H1 (cell line): Measurements from ENCODE around the gene PLXNA4. TPM values are rescaled to one million over a fixed set of nuclear protein-coding genes. Genes with fewer than 3 reads are reported as not detected.

Experiments
- CTCF ChIA-PET: fragments of 300-600 bp; sonication (Branson Sonifier 250); formaldehyde crosslinking; loops from one replicate; lab custom pipeline; 2021; ENCODE audit not compliant: partially characterized antibody; lab: Charles Lee
- POLR2A ChIA-PET: fragments of 300-600 bp; sonication (Branson Sonifier 250); formaldehyde crosslinking; loops from one replicate; lab custom pipeline; 2021; ENCODE audit warnings: inconsistent platforms; ENCODE audit not compliant: partially characterized antibody; lab: Charles Lee
- DNase-seq, 2 experiments: peaks; one replicate each; pipeline versions ENCODE4 v3.0.0 to v3.0.0-alpha.2; 2010 to 2022; ENCODE audit warnings: low spot score in 2 of 2, low read depth in 1 of 2, mixed read lengths in 1 of 2
- FAIRE-seq: peaks from 2 replicates; lab custom pipeline; 2011; peaks lifted over from hg19 to GRCh38; lab: Jason Lieb, UNC
- H2AFZ ChIP-seq: 2 replicates; pipeline ENCODE4 v1.8.1; 2012; ENCODE audit warnings: low read length, inconsistent platforms
- H2AK5ac ChIP-seq: 2 replicates; pipeline ENCODE4 v1.6.1; 2013; ENCODE audit warnings: low read depth, low read length
- H2BK120ac ChIP-seq: replicated peaks from 2 replicates; pipeline ENCODE3; 2013; ENCODE audit warnings: low read depth, low read length, inconsistent platforms
- H2BK12ac ChIP-seq: 2 replicates; pipeline ENCODE4 v1.6.1; 2013; ENCODE audit warnings: low read depth, low read length
- H2BK15ac ChIP-seq: 2 replicates; pipeline ENCODE4 v1.6.1; 2013; ENCODE audit warnings: low read length
- H2BK20ac ChIP-seq: 2 replicates; pipeline ENCODE4 v1.6.1; 2013; ENCODE audit warnings: low read length
- H2BK5ac ChIP-seq: 2 replicates; pipeline ENCODE4 v1.6.1; 2013; ENCODE audit warnings: low read depth, low read length
- H3K14ac ChIP-seq: 2 replicates; pipeline ENCODE4 v1.6.1; 2013; ENCODE audit warnings: inconsistent platforms; ENCODE audit not compliant: insufficient read length
- H3K18ac ChIP-seq: 2 replicates; pipeline ENCODE4 v1.6.1; 2013; ENCODE audit warnings: low read length; ENCODE audit errors: extremely low read depth
- H3K23ac ChIP-seq: 2 replicates; pipeline ENCODE4 v1.6.1; 2013; ENCODE audit warnings: inconsistent platforms; ENCODE audit not compliant: insufficient read length
- H3K23me2 ChIP-seq: 2 replicates; pipeline ENCODE4 v1.6.1; 2013; ENCODE audit warnings: low read depth, low read length
- H3K27ac ChIP-seq: 2 replicates; pipeline ENCODE4 v1.6.1; 2011; ENCODE audit warnings: low read depth, low read length, inconsistent platforms
- H3K27me3 ChIP-seq, 4 experiments: replicated peaks in 1 of 4; 1 replicate in 1 of 4; 2 replicates in 3 of 4; pipeline versions ENCODE4 v1.6.1 to v1.8.1; 2011 to 2013; ENCODE audit warnings: low read length in 3 of 4, mild to moderate bottlenecking in 3 of 4, inconsistent platforms in 2 of 4, mixed read lengths in 2 of 4, moderate library complexity in 1 of 4; ENCODE audit not compliant: control insufficient read depth in 3 of 4, insufficient read depth in 3 of 4; ENCODE audit errors: extremely low read depth in 1 of 4
- H3K36me3 ChIP-seq, 4 experiments: 2 replicates each; pipeline versions ENCODE4 v1.6.1 to v1.8.1; 2011 to 2013; ENCODE audit warnings: mild to moderate bottlenecking in 4 of 4, low read length in 3 of 4, moderate library complexity in 2 of 4, control low read depth in 1 of 4, inconsistent platforms in 1 of 4; ENCODE audit not compliant: insufficient read depth in 4 of 4, control insufficient read depth in 2 of 4
- H3K4ac ChIP-seq: replicated peaks from 2 replicates; pipeline ENCODE3; 2013; ENCODE audit warnings: low read length, low read depth, mixed read lengths, inconsistent platforms; ENCODE audit not compliant: insufficient read length
- H3K4me1 ChIP-seq, 4 experiments: replicated peaks in 1 of 4; 1 replicate in 1 of 4; 2 replicates in 3 of 4; pipeline versions ENCODE4 v1.6.1 to v1.8.1; 2011 to 2013; ENCODE audit warnings: low read length in 3 of 4, inconsistent platforms in 2 of 4, mixed read lengths in 1 of 4; ENCODE audit not compliant: insufficient read depth in 4 of 4, control insufficient read depth in 3 of 4
- H3K4me2 ChIP-seq, 2 experiments: 2 replicates each; pipeline versions ENCODE4 v1.6.1 to v1.8.1; 2011 to 2013; ENCODE audit warnings: low read depth in 2 of 2, low read length in 2 of 2, control low read depth in 1 of 2, inconsistent platforms in 1 of 2, mild to moderate bottlenecking in 1 of 2; ENCODE audit not compliant: insufficient read depth in 1 of 2
- H3K4me3 ChIP-seq, 4 experiments: fragments of 200-600, 300-600 bp in 1 of 4; sonication (generic), shearing (Covaris generic), sonication (Bioruptor Twin) in 1 of 4; 2 replicates each; pipeline versions ENCODE4 v1.5.1 to v1.8.1; 2011 to 2016; ENCODE audit warnings: low read length in 4 of 4, low read depth in 3 of 4, control low read depth in 2 of 4, inconsistent platforms in 2 of 4, mild to moderate bottlenecking in 2 of 4, mixed read lengths in 1 of 4, moderate library complexity in 1 of 4; ENCODE audit not compliant: insufficient read depth in 2 of 4; ENCODE audit errors: extremely low read depth in 1 of 4
- H3K56ac ChIP-seq: replicated peaks from 2 replicates; pipeline ENCODE3; 2013; ENCODE audit warnings: low read depth, mild to moderate bottlenecking, mixed read lengths, low read length, inconsistent platforms; ENCODE audit not compliant: insufficient read length
- H3K79me1 ChIP-seq: 2 replicates; pipeline ENCODE4 v1.6.1; 2013; ENCODE audit warnings: low read depth, low read length, control low read depth
- H3K79me2 ChIP-seq, 2 experiments: 2 replicates each; pipeline versions ENCODE4 v1.6.1 to v1.8.1; 2012 to 2013; ENCODE audit warnings: low read length in 2 of 2, mild to moderate bottlenecking in 2 of 2, inconsistent platforms in 1 of 2; ENCODE audit not compliant: insufficient read depth in 2 of 2, control insufficient read depth in 1 of 2
- H3K9ac ChIP-seq, 4 experiments: replicated peaks in 1 of 4; 1 replicate in 1 of 4; 2 replicates in 3 of 4; pipeline versions ENCODE4 v1.6.1 to v1.8.1; 2011 to 2013; ENCODE audit warnings: low read depth in 3 of 4, low read length in 3 of 4, control low read depth in 2 of 4, mild to moderate bottlenecking in 2 of 4, moderate library complexity in 2 of 4, inconsistent platforms in 1 of 4; ENCODE audit errors: extremely low read depth in 1 of 4
- H3K9me3 ChIP-seq, 2 experiments: 2 replicates each; pipeline versions ENCODE4 v1.6.1 to v1.8.1; 2012 to 2013; ENCODE audit warnings: mild to moderate bottlenecking in 2 of 2, moderate library complexity in 2 of 2, control low read depth in 1 of 2, inconsistent platforms in 1 of 2, low read depth in 1 of 2, low read length in 1 of 2, mixed read lengths in 1 of 2; ENCODE audit not compliant: insufficient read depth in 2 of 2
- H4K20me1 ChIP-seq, 2 experiments: replicated peaks in 1 of 2; 2 replicates each; pipeline versions ENCODE3 to v1.8.1; 2011 to 2013; ENCODE audit warnings: inconsistent platforms in 2 of 2, low read length in 2 of 2, mild to moderate bottlenecking in 1 of 2; ENCODE audit not compliant: insufficient read depth in 2 of 2, control insufficient read depth in 1 of 2
- H4K5ac ChIP-seq: 2 replicates; pipeline ENCODE4 v1.6.1; 2013; ENCODE audit warnings: low read length, low read depth, mixed read lengths, inconsistent platforms; ENCODE audit not compliant: insufficient read length
- H4K8ac ChIP-seq: 2 replicates; pipeline ENCODE4 v1.8.0; 2013; ENCODE audit warnings: mild to moderate bottlenecking, moderate library complexity, low read length, inconsistent platforms; ENCODE audit not compliant: insufficient read depth; ENCODE audit errors: extremely low read depth
- H4K91ac ChIP-seq: replicated peaks from 2 replicates; pipeline ENCODE3; 2013; ENCODE audit warnings: low read length, mixed read lengths, inconsistent platforms; ENCODE audit not compliant: insufficient read length
- BCL11A ChIP-seq, 2 experiments: IDR thresholded peaks; one replicate each; pipeline ENCODE4 v1.6.1; 2011; ENCODE audit warnings: low read depth in 2 of 2, low read length in 2 of 2, mild to moderate bottlenecking in 2 of 2
- CHD1 ChIP-seq: IDR thresholded peaks from 2 replicates; pipeline ENCODE4 v1.6.1; 2012; ENCODE audit warnings: low read depth, low read length, improper control_type of control experiment
- CREB1 ChIP-seq: IDR thresholded peaks from 2 replicates; pipeline ENCODE4 v1.6.1; 2012; ENCODE audit warnings: inconsistent platforms
- EGR1 ChIP-seq: IDR thresholded peaks from 2 replicates; pipeline ENCODE4 v1.6.1; 2011; ENCODE audit warnings: low read depth, low read length, borderline replicate concordance
- JUN ChIP-seq: IDR thresholded peaks from 2 replicates; pipeline ENCODE4 v1.6.1; 2011; ENCODE audit warnings: low read depth, mild to moderate bottlenecking, improper control_type of control experiment, low read length
- MAFK ChIP-seq: IDR thresholded peaks from 2 replicates; pipeline ENCODE4 v1.6.1; 2012; ENCODE audit warnings: low read depth, mild to moderate bottlenecking, improper control_type of control experiment, low read length
- NANOG ChIP-seq: IDR thresholded peaks from 2 replicates; pipeline ENCODE4 v1.6.1; 2011; ENCODE audit warnings: low read length, low read depth, mild to moderate bottlenecking, inconsistent platforms; ENCODE audit not compliant: insufficient read depth, poor library complexity, severe bottlenecking
- NRF1 ChIP-seq: IDR thresholded peaks from 2 replicates; pipeline ENCODE4 v1.6.1; 2011; ENCODE audit warnings: mild to moderate bottlenecking, low read depth, low read length, improper control_type of control experiment
- POU5F1 ChIP-seq: IDR thresholded peaks from 2 replicates; pipeline ENCODE4 v1.6.1; 2011; ENCODE audit warnings: low read depth, mild to moderate bottlenecking, low read length, moderate library complexity
- TAF7 ChIP-seq: optimal IDR thresholded peaks from 2 replicates; pipeline ENCODE3; 2011; ENCODE audit warnings: low read depth, mild to moderate bottlenecking, inconsistent platforms, low read length, moderate library complexity, borderline replicate concordance
- ZNF274 ChIP-seq: IDR thresholded peaks from 2 replicates; pipeline ENCODE4 v1.7.0; 2012; ENCODE audit warnings: low read length, borderline replicate concordance; ENCODE audit errors: extremely low read depth
- WGBS, 2 experiments: shearing (Covaris generic) in 1 of 2; methylation state at CpG; one replicate each; pipeline versions ENCODE4 v1.1.6 to v1.1.7; 2013 to 2015; ENCODE audit warnings: low lambda C conversion rate in 2 of 2, mixed read lengths in 2 of 2, inconsistent platforms in 1 of 2, low coverage in 1 of 2, missing lambda C conversion rate in 1 of 2; ENCODE audit not compliant: insufficient replicate concordance in 2 of 2, insufficient coverage in 1 of 2, insufficient read length in 1 of 2; ENCODE audit errors: extremely low coverage in 1 of 2, missing lambda C conversion rate in 1 of 2; 5-methylcytosine and 5-hydroxymethylcytosine counted together
- polyA plus RNA-seq, 7 experiments: library from polyadenylated mRNA; depleted of rRNA in 3 of 7; stranded (reverse) in 5 of 7; unstranded in 2 of 7; fragments of >200 nt in 5 of 7; fragments of 200-250 nt in 2 of 7; gene quantifications; 1 replicate in 5 of 7; 2 replicates in 1 of 7; 4 replicates in 1 of 7; pipeline versions ENCODE4 v1.2.1 to v1.2.3, GENCODE V29; 2011 to 2013; ENCODE audit warnings: missing spikeins in 2 of 7, mixed read lengths in 2 of 7
- total RNA-seq: library from RNA; stranded (reverse); fragmentation: NEBNext Ultra II Directional; extraction: Animal tissue kit (Norgen Biotek cat#: 25700); gene quantifications from 2 replicates; pipeline ENCODE4 v1.2.1, GENCODE V29; 2021
- TF ChIP-seq, protein P1 (sequence below): IDR thresholded peaks from 2 replicates; pipeline ENCODE4 v1.6.1; 2012; ENCODE audit warnings: inconsistent platforms
- TF ChIP-seq, protein P2 (sequence below): IDR thresholded peaks from 2 replicates; pipeline ENCODE4 v1.6.1; 2012; ENCODE audit warnings: low read length, inconsistent platforms

The PLXNA4 gene
- total and polyA plus RNA-seq, 2 of the 8 experiments (the other 6 are each of a cell fraction or from before 2014, with no cell fraction given) = 0.76 to 0.79 TPM

DNA sequence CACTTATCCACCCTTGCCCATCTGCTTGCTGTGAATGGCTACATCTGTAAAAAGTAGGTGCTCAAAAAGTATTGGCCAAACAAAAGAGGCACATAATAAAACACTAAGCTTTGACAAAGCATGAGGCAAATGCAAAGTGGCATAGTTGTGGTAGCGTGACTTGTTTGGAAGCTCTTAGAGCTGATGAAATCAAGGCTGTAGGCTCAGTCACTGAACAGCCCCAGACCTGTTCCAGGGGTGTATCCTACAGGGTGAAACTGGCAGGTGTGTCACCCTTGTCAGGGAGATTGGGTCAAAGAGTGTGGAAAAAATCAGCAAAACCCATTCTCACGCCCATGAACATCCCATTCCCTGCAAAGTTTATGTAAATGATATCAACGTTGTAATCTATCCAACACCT is 427.4 kb downstream of the PLXNA4 start:
- Histone ChIP-seq H4K8ac (no peak overlapping the region), H3K27ac (no peak overlapping the region), H2BK12ac (no peak overlapping the region), H3K18ac (no peak overlapping the region), H3K27me3 (no peaks in the 10 kb centered on the region), H3K9ac (no peak overlapping the region), H4K20me1 (no peaks in the 10 kb centered on the region), H3K4ac (no peak overlapping the region), H2AK5ac (no peak overlapping the region), H3K56ac (no peak overlapping the region), H3K36me3 (no peaks in the 10 kb centered on the region), H3K79me2 (no peaks in the 10 kb centered on the region), H2AFZ (no peak overlapping the region), H3K4me3 (no peak overlapping the region), H2BK20ac (no peak overlapping the region), H3K14ac (no peak overlapping the region), H3K79me1 (no peaks in the 10 kb centered on the region), H4K5ac (no peak overlapping the region), H4K91ac (no peak overlapping the region), H3K9me3 (no peaks in the 10 kb centered on the region), H2BK15ac (no peak overlapping the region), H2BK5ac (no peak overlapping the region), H3K23me2 (no peaks in the 10 kb centered on the region), H2BK120ac (no peak overlapping the region), H3K23ac (no peak overlapping the region), H3K4me2 (no peak overlapping the region), H3K4me1 (no peaks in the 10 kb centered on the region)
- FAIRE-seq = no peak
- POLR2A ChIA-PET = no interaction called here
- WGBS, 2 experiments = 94% methylated on average over 3 of the region's 3 CpGs; no CpG with 5 or more reads in 1 of the 2 experiments
- DNase-seq = no peak
- CTCF ChIA-PET = interaction anchor here (1.0 to 1.7 kb wide), 3 partner anchors 56 to 457 kb away, joined by 3 to 5 read pairs (median 3); no protein-coding TSS in a partner anchor
- TF ChIP-seq, protein P1, sequence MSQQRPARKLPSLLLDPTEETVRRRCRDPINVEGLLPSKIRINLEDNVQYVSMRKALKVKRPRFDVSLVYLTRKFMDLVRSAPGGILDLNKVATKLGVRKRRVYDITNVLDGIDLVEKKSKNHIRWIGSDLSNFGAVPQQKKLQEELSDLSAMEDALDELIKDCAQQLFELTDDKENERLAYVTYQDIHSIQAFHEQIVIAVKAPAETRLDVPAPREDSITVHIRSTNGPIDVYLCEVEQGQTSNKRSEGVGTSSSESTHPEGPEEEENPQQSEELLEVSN = no peak
- TF ChIP-seq NRF1 (no peak), CHD1 (no peak), CREB1 (no peak), NANOG (no peak), ZNF274 (no peak), MAFK (no peak), EGR1 (no peak), TAF7 (no peak), POU5F1 (no peak), BCL11A (IDR thresholded peaks at IDR 0.05; ENCODE audit: low read depth in 2 of 2, low read length in 2 of 2) (no peak), JUN (no peak)
- TF ChIP-seq, protein P2, sequence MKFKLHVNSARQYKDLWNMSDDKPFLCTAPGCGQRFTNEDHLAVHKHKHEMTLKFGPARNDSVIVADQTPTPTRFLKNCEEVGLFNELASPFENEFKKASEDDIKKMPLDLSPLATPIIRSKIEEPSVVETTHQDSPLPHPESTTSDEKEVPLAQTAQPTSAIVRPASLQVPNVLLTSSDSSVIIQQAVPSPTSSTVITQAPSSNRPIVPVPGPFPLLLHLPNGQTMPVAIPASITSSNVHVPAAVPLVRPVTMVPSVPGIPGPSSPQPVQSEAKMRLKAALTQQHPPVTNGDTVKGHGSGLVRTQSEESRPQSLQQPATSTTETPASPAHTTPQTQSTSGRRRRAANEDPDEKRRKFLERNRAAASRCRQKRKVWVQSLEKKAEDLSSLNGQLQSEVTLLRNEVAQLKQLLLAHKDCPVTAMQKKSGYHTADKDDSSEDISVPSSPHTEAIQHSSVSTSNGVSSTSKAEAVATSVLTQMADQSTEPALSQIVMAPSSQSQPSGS = no peak
